Lower leg skin (tissue), 3 donors: ENCODE measurements around the gene SPAAR.

Experiments used
- POLR2A ChIP-seq, 2 donors: fragments of 450-650 bp; IDR thresholded peaks; one replicate each; pipeline ENCODE4 v1.6.1; 2016 to 2017; ENCODE audit warnings: antibody characterized with exemption in 2 of 2, mild to moderate bottlenecking in 1 of 2, moderate library complexity in 1 of 2
- TF ChIP-seq, protein P1 (sequence below), 3 donors: fragments of 450-650 bp; IDR thresholded peaks; one replicate each; pipeline ENCODE4 v1.5.1; 2016; ENCODE audit warnings: antibody characterized with exemption in 3 of 3, mild to moderate bottlenecking in 3 of 3, moderate library complexity in 2 of 3

- TF ChIP-seq, protein P1, sequence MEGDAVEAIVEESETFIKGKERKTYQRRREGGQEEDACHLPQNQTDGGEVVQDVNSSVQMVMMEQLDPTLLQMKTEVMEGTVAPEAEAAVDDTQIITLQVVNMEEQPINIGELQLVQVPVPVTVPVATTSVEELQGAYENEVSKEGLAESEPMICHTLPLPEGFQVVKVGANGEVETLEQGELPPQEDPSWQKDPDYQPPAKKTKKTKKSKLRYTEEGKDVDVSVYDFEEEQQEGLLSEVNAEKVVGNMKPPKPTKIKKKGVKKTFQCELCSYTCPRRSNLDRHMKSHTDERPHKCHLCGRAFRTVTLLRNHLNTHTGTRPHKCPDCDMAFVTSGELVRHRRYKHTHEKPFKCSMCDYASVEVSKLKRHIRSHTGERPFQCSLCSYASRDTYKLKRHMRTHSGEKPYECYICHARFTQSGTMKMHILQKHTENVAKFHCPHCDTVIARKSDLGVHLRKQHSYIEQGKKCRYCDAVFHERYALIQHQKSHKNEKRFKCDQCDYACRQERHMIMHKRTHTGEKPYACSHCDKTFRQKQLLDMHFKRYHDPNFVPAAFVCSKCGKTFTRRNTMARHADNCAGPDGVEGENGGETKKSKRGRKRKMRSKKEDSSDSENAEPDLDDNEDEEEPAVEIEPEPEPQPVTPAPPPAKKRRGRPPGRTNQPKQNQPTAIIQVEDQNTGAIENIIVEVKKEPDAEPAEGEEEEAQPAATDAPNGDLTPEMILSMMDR (IDR thresholded peaks at IDR 0.05) = no peak
- TF ChIP-seq POLR2A (IDR thresholded peaks at IDR 0.05) = no peak
Observed at GRCh38 chr9:35918780-35919179, 9.5 kb downstream of the SPAAR start.
